ENCODE results near the gene MEIKIN. TPM values are rescaled to one million over a fixed set of nuclear protein-coding genes. Genes with fewer than 3 reads are reported as not detected.

The MEIKIN gene
- polyA plus RNA-seq, 1 donor from 2014 or later: not detected

GRCh38 chr5:131947445-131947844 is 2.0 kb upstream of the MEIKIN start:
- H3K4me2 ChIP-seq (ENCODE audit: low read length): no peak overlapping the region
- H3K79me2 ChIP-seq (replicated peaks; ENCODE audit: insufficient read depth, low read length): no peaks in the 10 kb centered on the region
- H2AFZ ChIP-seq (ENCODE audit: low read depth, low read length): no peak overlapping the region
- TF ChIP-seq MXI1 (conservative IDR thresholded peaks at IDR 0.05; ENCODE audit: poor library complexity, severe bottlenecking): no peak
- H3F3A ChIP-seq (ENCODE audit: insufficient read depth, low read length, poor library complexity, severe bottlenecking): no peaks in the 10 kb centered on the region
- H4K20me1 ChIP-seq (ENCODE audit: insufficient read depth): no peaks in the 10 kb centered on the region
- H3K27ac ChIP-seq (ENCODE audit: low read length): no peak overlapping the region
- H3K9ac ChIP-seq (ENCODE audit: low read length): no peak overlapping the region
- no peaks in the 10 kb centered on the region for H3K27me3 ChIP-seq (ENCODE audit: insufficient read depth, low read depth, low read length)
- no peaks in the 10 kb centered on the region for H3K9me3 ChIP-seq (ENCODE audit: low read length)
- H3K9me2 ChIP-seq (ENCODE audit: insufficient read depth, low read length): no peaks in the 10 kb centered on the region
- H3K36me3 ChIP-seq (ENCODE audit: insufficient read depth, low read length): no peaks in the 10 kb centered on the region
- no peak overlapping the region for H3K4me3 ChIP-seq (ENCODE audit: low read length)

GRCh38 chr5:131944702-131945550 is 537 bp downstream of the MEIKIN start:
- H3K4me2 ChIP-seq (ENCODE audit: low read length): no peak overlapping the region
- H3K9ac ChIP-seq (ENCODE audit: low read length): no peak overlapping the region
- no peaks in the 10 kb centered on the region for H3K79me2 ChIP-seq (replicated peaks; ENCODE audit: insufficient read depth, low read length)
- H3K9me2 ChIP-seq (ENCODE audit: insufficient read depth, low read length): no peaks in the 10 kb centered on the region
- H3K36me3 ChIP-seq (ENCODE audit: insufficient read depth, low read length): no peaks in the 10 kb centered on the region
- H3K4me3 ChIP-seq (ENCODE audit: low read length): no peak overlapping the region
- H4K20me1 ChIP-seq (ENCODE audit: insufficient read depth): no peaks in the 10 kb centered on the region
- no peak overlapping the region for H3K27ac ChIP-seq (ENCODE audit: low read length)
- no peak for TF ChIP-seq EZH2 (IDR thresholded peaks at IDR 0.05; ENCODE audit: borderline replicate concordance, insufficient read depth, low read length, poor library complexity, severe bottlenecking)
- no peak for TF ChIP-seq POLR2AphosphoS5 (IDR thresholded peaks at IDR 0.05)
- TF ChIP-seq CTCF (IDR thresholded peaks at IDR 0.05; ENCODE audit: poor library complexity, severe bottlenecking): no peak
- TF ChIP-seq REST (IDR thresholded peaks at IDR 0.05; ENCODE audit: borderline replicate concordance): no peak
- TF ChIP-seq MXI1 (conservative IDR thresholded peaks at IDR 0.05; ENCODE audit: poor library complexity, severe bottlenecking): no peak
- no peak for TF ChIP-seq EP300 (conservative IDR thresholded peaks at IDR 0.05; ENCODE audit: poor library complexity, severe bottlenecking)
- no peak for TF ChIP-seq RAD21 (conservative IDR thresholded peaks at IDR 0.05)
- TF ChIP-seq SMC3 (conservative IDR thresholded peaks at IDR 0.05; ENCODE audit: poor library complexity): no peak
- TF ChIP-seq TAF1 (IDR thresholded peaks at IDR 0.05; ENCODE audit: low read depth): no peak
- H3K27me3 ChIP-seq (ENCODE audit: insufficient read depth, low read depth, low read length): no peaks in the 10 kb centered on the region
- no peaks in the 10 kb centered on the region for H3K9me3 ChIP-seq (ENCODE audit: low read length)
- H2AFZ ChIP-seq (ENCODE audit: low read depth, low read length): no peak overlapping the region
- no peaks in the 10 kb centered on the region for H3F3A ChIP-seq (ENCODE audit: insufficient read depth, low read length, poor library complexity, severe bottlenecking)

Data from neural cell (in vitro differentiated cells).